Uterus (tissue), 2 donors: Measurements from ENCODE around the gene GMPPA.

Source experiments
- CTCF ChIP-seq, 4 experiments: fragments of 200-600 bp in 2 of 4; fragments of 450-650 bp in 2 of 4; sonication (generic) in 2 of 4; IDR thresholded peaks; one replicate each; pipeline ENCODE4 v1.5.1; 2016 to 2019; ENCODE audit warnings: antibody characterized with exemption in 4 of 4, mild to moderate bottlenecking in 2 of 4, moderate library complexity in 1 of 4
- POLR2A ChIP-seq, 2 donors: fragments of 450-650 bp; IDR thresholded peaks; one replicate each; pipeline ENCODE4 v1.6.1; 2016; ENCODE audit warnings: antibody characterized with exemption in 2 of 2, mild to moderate bottlenecking in 1 of 2, moderate library complexity in 1 of 2

DNA sequence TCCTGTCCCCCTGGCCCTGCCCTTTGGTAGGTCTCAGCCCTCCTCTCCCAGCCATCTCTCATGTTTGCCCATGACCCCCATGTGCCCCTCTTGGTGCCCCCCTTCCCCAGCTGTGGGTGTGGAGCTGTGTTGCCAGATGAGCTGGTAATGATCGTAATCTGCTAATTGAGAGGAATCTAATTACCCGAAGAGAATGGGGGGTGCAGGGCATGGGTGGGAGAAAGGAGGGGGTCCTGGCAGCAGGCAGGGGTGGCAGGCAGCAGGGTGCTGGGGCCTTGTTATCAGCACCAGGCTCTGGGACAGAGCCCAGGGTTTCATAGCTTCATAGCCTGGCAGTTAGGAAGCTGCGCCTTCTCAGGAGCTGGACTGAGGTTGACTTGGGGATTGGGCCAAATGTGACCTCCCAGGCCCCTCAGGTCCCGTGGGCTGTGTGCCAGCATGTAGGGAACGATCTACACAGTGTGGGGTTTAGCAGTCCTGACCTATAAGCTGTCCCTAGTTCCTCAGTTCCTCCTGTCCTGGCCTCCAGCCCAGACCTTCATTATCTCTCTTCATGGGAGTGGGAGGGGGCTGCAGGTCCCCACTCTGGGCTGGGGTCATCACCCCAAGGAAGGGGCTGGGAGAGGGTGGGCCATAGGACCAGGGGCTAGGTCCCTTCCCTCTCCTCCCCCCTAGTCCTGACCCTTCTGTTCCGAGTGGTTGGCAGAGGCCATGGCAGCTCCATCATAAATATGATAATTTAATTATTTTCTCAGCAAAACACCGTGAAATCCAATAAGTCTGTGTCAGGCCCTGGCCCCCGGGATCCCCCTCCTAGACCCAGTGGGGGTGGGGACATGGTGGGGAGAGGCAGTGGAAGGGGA is 9.1 kb downstream of the GMPPA start:
- TF ChIP-seq CTCF (IDR thresholded peaks at IDR 0.05) (no peak), POLR2A (IDR thresholded peaks at IDR 0.05) (no peak)
